ENCODE measurements around the gene C2orf42. TPM values are rescaled to one million over a fixed set of nuclear protein-coding genes. Genes with fewer than 3 reads are reported as not detected.
"Not testable (repeated sequence)": the region's sequence is repeated elsewhere in the genome, so short reads cannot be mapped to it uniquely, and the experiment has no call there.

Gene C2orf42
- total RNA-seq, 1 experiment from 2014 or later: 28.5 TPM

DNA sequence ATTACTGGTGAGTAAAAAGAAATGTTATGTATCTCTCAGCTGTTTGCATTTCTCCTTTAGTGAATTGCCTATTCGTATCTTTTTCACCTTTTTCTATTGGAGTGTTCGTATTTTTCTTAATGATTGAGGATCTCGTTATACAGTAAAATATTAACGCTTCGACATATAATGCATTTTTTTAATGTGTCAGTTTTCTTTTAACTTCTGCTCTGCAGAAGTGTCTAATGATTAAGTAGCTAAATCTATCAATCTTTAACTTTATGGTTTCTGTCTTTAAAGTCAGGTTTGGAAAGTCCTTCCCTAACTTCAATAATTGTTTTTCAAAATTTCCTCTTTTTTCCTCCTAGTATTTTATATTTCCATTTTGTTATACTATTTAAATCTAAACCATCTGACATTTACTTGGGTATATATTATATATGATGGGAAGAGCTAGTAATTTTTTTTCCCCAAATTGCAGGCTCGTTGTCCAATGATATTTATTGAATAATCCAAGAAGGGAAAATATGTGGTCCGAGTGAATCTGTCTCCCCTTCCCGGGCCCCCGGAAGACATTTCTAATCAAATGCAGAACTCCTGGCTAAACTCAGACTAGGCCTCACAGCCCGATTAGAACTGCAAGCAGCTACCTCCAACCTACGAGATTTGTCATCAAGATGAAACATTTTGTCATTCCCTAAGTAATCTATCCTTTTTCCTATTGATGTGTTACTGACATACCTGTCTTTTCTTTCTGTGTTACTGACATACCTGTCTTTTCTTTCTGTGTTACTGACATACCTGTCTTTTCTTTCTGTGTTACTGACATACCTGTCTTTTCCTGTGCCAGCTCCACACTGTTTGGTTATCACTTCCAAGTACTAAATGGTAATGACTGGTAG lies 86.3 kb downstream of the C2orf42 start:
- TF ChIP-seq CTCF (IDR thresholded peaks at IDR 0.05; ENCODE audit: unreplicated experiment): no peak
- no peak for DNase-seq (ENCODE audit: unreplicated experiment)
- intact Hi-C loops (cut with micrococcal nuclease): no loop called here
- CTCF ChIA-PET: no interaction called here
- Mint-ChIP-seq H3K4me3 (ENCODE audit: unreplicated experiment) (no peak overlapping the region), H3K9me3 (ENCODE audit: unreplicated experiment) (no peaks in the 10 kb centered on the region), H3K4me1 (ENCODE audit: insufficient read depth, unreplicated experiment) (peaks cover 10% of the 10 kb centered on the region), H3K27me3 (ENCODE audit: insufficient read depth, unreplicated experiment) (no peaks in the 10 kb centered on the region), H3K36me3 (ENCODE audit: insufficient read depth, unreplicated experiment) (no peaks in the 10 kb centered on the region), H3K27ac (ENCODE audit: low read depth, unreplicated experiment) (no peak overlapping the region)
- POLR2A ChIA-PET: interaction anchor here (0.6 to 2.1 kb wide), 5 partner anchors 13 to 28 kb away, joined by 4 to 14 read pairs (median 5); partner anchors contain the start of gene PCBP1
- no TSS peak for BruUV-seq (replicated peaks)

DNA sequence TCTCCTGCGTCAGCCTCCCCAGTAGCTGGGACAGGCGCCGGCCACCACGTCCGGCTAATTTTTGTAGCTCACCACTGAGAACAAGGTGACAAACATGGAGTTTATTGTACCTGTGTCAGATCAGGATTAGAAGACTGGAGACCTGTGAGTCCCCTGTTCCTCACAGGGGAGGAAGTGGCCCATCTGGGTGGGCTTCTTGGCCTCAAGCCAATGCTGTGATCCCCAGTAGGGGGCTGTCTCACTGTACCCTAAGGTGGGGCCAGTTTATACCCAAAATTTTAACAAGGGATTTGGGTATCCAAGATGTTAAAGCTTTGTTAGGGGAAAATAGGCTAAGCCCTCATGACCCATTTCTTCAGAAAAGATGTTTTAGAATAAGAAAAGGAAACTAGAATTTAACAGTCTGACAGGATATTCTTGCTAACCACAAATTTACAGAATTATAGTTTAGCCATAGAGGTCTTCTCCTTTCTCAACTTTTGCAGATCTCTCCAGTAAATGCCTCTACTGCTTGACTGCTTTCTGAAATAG lies 87.2 kb downstream of the C2orf42 start:
- BruUV-seq (replicated peaks): no TSS peak
- intact Hi-C loops (cut with micrococcal nuclease): no loop called here
- Mint-ChIP-seq H3K36me3 (ENCODE audit: insufficient read depth, unreplicated experiment) (no peaks in the 10 kb centered on the region), H3K27ac (ENCODE audit: low read depth, unreplicated experiment) (no peak overlapping the region), H3K9me3 (ENCODE audit: unreplicated experiment) (no peaks in the 10 kb centered on the region), H3K27me3 (ENCODE audit: insufficient read depth, unreplicated experiment) (no peaks in the 10 kb centered on the region), H3K4me3 (ENCODE audit: unreplicated experiment) (no peak overlapping the region), H3K4me1 (ENCODE audit: insufficient read depth, unreplicated experiment) (peaks cover 8% of the 10 kb centered on the region)
- no peak for DNase-seq (ENCODE audit: unreplicated experiment)
- no peak for TF ChIP-seq CTCF (IDR thresholded peaks at IDR 0.05; ENCODE audit: unreplicated experiment)
- POLR2A ChIA-PET: interaction anchor here (1.4 to 2.1 kb wide), 2 partner anchors 15 to 21 kb away, joined by 5 to 14 read pairs; no protein-coding TSS in a partner anchor
- CTCF ChIA-PET: no interaction called here

GRCh38 chr2:70102323-70102905 lies 88.4 kb downstream of the C2orf42 start:
- intact Hi-C loops (cut with micrococcal nuclease); H3K27ac Mint-ChIP-seq (ENCODE audit: low read depth, unreplicated experiment); H3K4me3 Mint-ChIP-seq (ENCODE audit: unreplicated experiment); H3K9me3 Mint-ChIP-seq (ENCODE audit: unreplicated experiment); POLR2A ChIA-PET; BruUV-seq (replicated peaks); H3K4me1 Mint-ChIP-seq (ENCODE audit: insufficient read depth, unreplicated experiment); H3K27me3 Mint-ChIP-seq (ENCODE audit: insufficient read depth, unreplicated experiment); CTCF ChIA-PET; H3K36me3 Mint-ChIP-seq (ENCODE audit: insufficient read depth, unreplicated experiment); DNase-seq (ENCODE audit: unreplicated experiment): not testable (repeated sequence)

GRCh38 chr2:70101686-70102085 lies 89.1 kb downstream of the C2orf42 start:
- H3K4me1 Mint-ChIP-seq (ENCODE audit: insufficient read depth, unreplicated experiment); H3K9me3 Mint-ChIP-seq (ENCODE audit: unreplicated experiment); BruUV-seq (replicated peaks); H3K27ac Mint-ChIP-seq (ENCODE audit: low read depth, unreplicated experiment); intact Hi-C loops (cut with micrococcal nuclease); DNase-seq (ENCODE audit: unreplicated experiment); POLR2A ChIA-PET; H3K27me3 Mint-ChIP-seq (ENCODE audit: insufficient read depth, unreplicated experiment); H3K36me3 Mint-ChIP-seq (ENCODE audit: insufficient read depth, unreplicated experiment); CTCF ChIA-PET; H3K4me3 Mint-ChIP-seq (ENCODE audit: unreplicated experiment): not testable (repeated sequence)

GRCh38 chr2:70101174-70101573 lies 89.6 kb downstream of the C2orf42 start:
- Mint-ChIP-seq H3K27ac (ENCODE audit: low read depth, unreplicated experiment) (no peak overlapping the region), H3K36me3 (ENCODE audit: insufficient read depth, unreplicated experiment) (no peaks in the 10 kb centered on the region), H3K27me3 (ENCODE audit: insufficient read depth, unreplicated experiment) (no peaks in the 10 kb centered on the region), H3K4me3 (ENCODE audit: unreplicated experiment) (no peak overlapping the region), H3K9me3 (ENCODE audit: unreplicated experiment) (no peaks in the 10 kb centered on the region), H3K4me1 (ENCODE audit: insufficient read depth, unreplicated experiment) (no peaks in the 10 kb centered on the region)
- POLR2A ChIA-PET: interaction anchor here (0.8 kb wide), 1 partner anchor 10 kb away, joined by 3 read pairs; no protein-coding TSS in a partner anchor
- TF ChIP-seq CTCF (IDR thresholded peaks at IDR 0.05; ENCODE audit: unreplicated experiment): no peak
- DNase-seq (ENCODE audit: unreplicated experiment): no peak
- no TSS peak for BruUV-seq (replicated peaks)
- CTCF ChIA-PET: no interaction called here
- intact Hi-C loops (cut with micrococcal nuclease): no loop called here
